H9 (cell line): ENCODE measurements around the gene KCTD16. TPM values are rescaled to one million over a fixed set of nuclear protein-coding genes. Genes with fewer than 3 reads are reported as not detected.

Experiments used
- DNase-seq: peaks from one replicate; pipeline ENCODE4 v3.0.0-alpha.2; 2017
- H2AFZ ChIP-seq: one replicate; pipeline ENCODE4 v1.6.1; 2013; ENCODE audit warnings: mild to moderate bottlenecking, low read length, control low read depth, moderate library complexity
- H2AK5ac ChIP-seq: 2 replicates; pipeline ENCODE4 v1.6.1; 2013; ENCODE audit warnings: low read length, control low read depth, mixed read lengths; ENCODE audit not compliant: insufficient read length
- H2BK120ac ChIP-seq: one replicate; pipeline ENCODE4 v1.6.1; 2013; ENCODE audit warnings: low read depth, mild to moderate bottlenecking, low read length, control low read depth, inconsistent platforms; ENCODE audit not compliant: poor library complexity, severe bottlenecking
- H2BK12ac ChIP-seq: 2 replicates; pipeline ENCODE4 v1.6.1; 2013; ENCODE audit warnings: low read length, control low read depth, mixed read lengths, low read depth; ENCODE audit not compliant: insufficient read length
- H2BK15ac ChIP-seq: 2 replicates; pipeline ENCODE4 v1.6.1; 2013; ENCODE audit warnings: low read depth, low read length, control low read depth
- H2BK20ac ChIP-seq: one replicate; pipeline ENCODE4 v1.6.1; 2013; ENCODE audit warnings: low read depth, mild to moderate bottlenecking, low read length, control low read depth, inconsistent platforms; ENCODE audit not compliant: poor library complexity, severe bottlenecking
- H2BK5ac ChIP-seq: 2 replicates; pipeline ENCODE4 v1.6.1; 2013; ENCODE audit warnings: low read length, control low read depth, mixed read lengths; ENCODE audit not compliant: insufficient read length
- H3K14ac ChIP-seq: 2 replicates; pipeline ENCODE4 v1.6.1; 2013; ENCODE audit warnings: low read length, control low read depth; ENCODE audit not compliant: insufficient read depth
- H3K18ac ChIP-seq: 2 replicates; pipeline ENCODE4 v1.6.1; 2013; ENCODE audit warnings: low read depth, mild to moderate bottlenecking, mixed read lengths, low read length, control low read depth; ENCODE audit not compliant: insufficient read length
- H3K23ac ChIP-seq: 2 replicates; pipeline ENCODE4 v1.6.1; 2013; ENCODE audit warnings: low read length, control low read depth, mixed read lengths, low read depth; ENCODE audit not compliant: insufficient read length
- H3K23me2 ChIP-seq: 2 replicates; pipeline ENCODE4 v1.6.1; 2013; ENCODE audit warnings: low read depth, mild to moderate bottlenecking, mixed read lengths, low read length, control low read depth; ENCODE audit not compliant: insufficient read length, poor library complexity, severe bottlenecking
- H3K27ac ChIP-seq: 2 replicates; pipeline ENCODE4 v1.5.1; 2013; ENCODE audit warnings: low read length, control low read depth, mixed read lengths, low read depth; ENCODE audit not compliant: insufficient read length
- H3K27me3 ChIP-seq: 2 replicates; pipeline ENCODE4 v1.6.1; 2013; ENCODE audit warnings: low read length, control low read depth, inconsistent platforms; ENCODE audit not compliant: insufficient read depth
- H3K4ac ChIP-seq: 2 replicates; pipeline ENCODE4 v1.6.1; 2013; ENCODE audit warnings: low read depth, mild to moderate bottlenecking, control low read depth, inconsistent platforms, low read length, moderate library complexity
- H3K4me1 ChIP-seq: 2 replicates; pipeline ENCODE4 v1.6.1; 2013; ENCODE audit warnings: low read length, control low read depth, inconsistent platforms; ENCODE audit not compliant: insufficient read depth
- H3K4me2 ChIP-seq: 2 replicates; pipeline ENCODE4 v1.6.1; 2013; ENCODE audit warnings: low read length, control low read depth, mixed read lengths; ENCODE audit not compliant: insufficient read length, insufficient read depth
- H3K56ac ChIP-seq: 2 replicates; pipeline ENCODE4 v1.6.1; 2013; ENCODE audit warnings: low read depth, mild to moderate bottlenecking, mixed read lengths, low read length, control low read depth; ENCODE audit not compliant: insufficient read length
- H3K79me1 ChIP-seq: 2 replicates; pipeline ENCODE4 v1.6.1; 2013; ENCODE audit warnings: low read depth, mild to moderate bottlenecking, moderate library complexity, low read length, control low read depth, inconsistent platforms; ENCODE audit not compliant: insufficient read depth, poor library complexity, severe bottlenecking
- H3K79me2 ChIP-seq: 2 replicates; pipeline ENCODE4 v1.6.1; 2013; ENCODE audit warnings: low read length, control low read depth, inconsistent platforms; ENCODE audit not compliant: insufficient read depth
- H3K9ac ChIP-seq: 2 replicates; pipeline ENCODE4 v1.6.1; 2013; ENCODE audit warnings: low read length, control low read depth, mixed read lengths; ENCODE audit not compliant: insufficient read length; ENCODE audit errors: extremely low read depth
- H3K9me3 ChIP-seq: one replicate; pipeline ENCODE4 v1.6.1; 2013; ENCODE audit warnings: low read depth, low read length, inconsistent platforms; ENCODE audit not compliant: control insufficient read depth
- H3T11ph ChIP-seq: one replicate; pipeline ENCODE4 v1.6.1; 2013; ENCODE audit warnings: mild to moderate bottlenecking, low read length, control low read depth, inconsistent platforms
- H4K20me1 ChIP-seq: one replicate; pipeline ENCODE4 v1.6.1; 2013; ENCODE audit not compliant: control insufficient read depth, insufficient read length, insufficient read depth
- H4K5ac ChIP-seq: 2 replicates; pipeline ENCODE4 v1.6.1; 2013; ENCODE audit warnings: low read depth, mild to moderate bottlenecking, mixed read lengths, low read length, control low read depth; ENCODE audit not compliant: insufficient read length
- H4K8ac ChIP-seq: replicated peaks from 2 replicates; pipeline ENCODE4 v1.6.1; 2013; ENCODE audit warnings: low read length, control low read depth, mixed read lengths, low read depth; ENCODE audit not compliant: insufficient read length
- H4K91ac ChIP-seq: 2 replicates; pipeline ENCODE4 v1.6.1; 2013; ENCODE audit warnings: low read depth, mild to moderate bottlenecking, moderate library complexity, mixed read lengths, low read length, control low read depth; ENCODE audit not compliant: insufficient read length
- H3K27ac Mint-ChIP-seq, 3 experiments: 2 replicates in 2 of 3; 3 replicates in 1 of 3; pipeline ENCODE4 v1.8.0; 2020 to 2021; ENCODE audit warnings: mixed read lengths in 3 of 3, mild to moderate bottlenecking in 1 of 3, moderate library complexity in 1 of 3
- H3K27me3 Mint-ChIP-seq: 2 replicates; pipeline ENCODE4 v1.8.0; 2021; ENCODE audit warnings: low read depth, mild to moderate bottlenecking, moderate library complexity, mixed read lengths
- H3K36me3 Mint-ChIP-seq, 3 experiments: 2 replicates in 2 of 3; 3 replicates in 1 of 3; pipeline ENCODE4 v1.8.0; 2020 to 2021; ENCODE audit warnings: low read depth in 3 of 3, mixed read lengths in 3 of 3; ENCODE audit not compliant: insufficient read depth in 1 of 3
- H3K4me1 Mint-ChIP-seq, 2 experiments: 2 replicates each; pipeline ENCODE4 v1.8.0; 2020; ENCODE audit warnings: mixed read lengths in 2 of 2
- H3K4me3 Mint-ChIP-seq, 2 experiments: 2 replicates in 1 of 2; 3 replicates in 1 of 2; pipeline ENCODE4 v1.8.0; 2020 to 2021; ENCODE audit warnings: mild to moderate bottlenecking in 2 of 2, mixed read lengths in 2 of 2, moderate library complexity in 1 of 2
- H3K9me3 Mint-ChIP-seq, 2 experiments: 2 replicates in 1 of 2; 3 replicates in 1 of 2; pipeline ENCODE4 v1.8.0; 2020; ENCODE audit warnings: mild to moderate bottlenecking in 2 of 2, mixed read lengths in 2 of 2, moderate library complexity in 1 of 2
- WGBS: extraction: QIAGEN DNeasy Blood & Tissue Kit; methylation state at CpG from one replicate; pipeline ENCODE4 v1.1.7; 2013; ENCODE audit warnings: missing lambda C conversion rate, low lambda C conversion rate, mixed read lengths; ENCODE audit not compliant: insufficient read length; ENCODE audit errors: extremely low coverage; 5-methylcytosine and 5-hydroxymethylcytosine counted together
- total RNA-seq: library from RNA; stranded (reverse); gene quantifications from 2 replicates; pipeline ENCODE4 v1.2.1, GENCODE V29; 2021
- TF ChIP-seq, protein P1 (sequence below): fragments of 200-600 bp; sonication (generic); conservative IDR thresholded peaks from 3 replicates; pipeline ENCODE4 v1.8.0; 2021; ENCODE audit warnings: antibody characterized with exemption, mild to moderate bottlenecking

KCTD16 gene
- total RNA-seq, 1 experiment from 2014 or later, result 0.09 TPM

DNA sequence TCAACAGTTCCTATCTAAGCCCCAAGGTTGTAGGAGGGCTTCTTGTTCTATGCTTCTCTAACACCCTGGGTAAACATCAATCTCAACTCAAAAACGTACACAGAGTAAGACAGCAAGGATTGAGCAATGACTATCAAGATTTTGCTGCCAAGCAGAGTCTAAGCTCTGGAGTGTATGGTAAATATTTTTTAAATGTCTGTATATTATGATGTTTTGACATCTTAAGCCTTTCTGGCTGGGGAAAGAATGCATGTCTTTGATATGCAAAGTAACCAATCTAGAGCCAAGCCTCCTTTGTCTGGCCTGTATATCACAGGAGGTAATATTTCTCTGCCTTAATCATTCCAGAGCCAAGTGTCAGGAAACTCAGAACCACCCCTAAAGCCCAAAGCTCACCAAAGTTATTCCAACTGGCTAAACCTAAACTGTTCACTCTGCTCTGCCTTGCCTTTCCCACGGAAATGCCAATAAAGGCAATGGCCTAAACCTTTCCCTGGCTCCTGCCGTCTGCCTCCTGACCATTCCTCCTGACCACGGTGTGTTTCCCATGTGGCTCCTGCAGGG, 45.4 kb upstream of the KCTD16 start:
- H3K27ac Mint-ChIP-seq, result no peak overlapping the region
- no peak overlapping the region for H3T11ph ChIP-seq

More for the DNA sequence above, 45.4 kb upstream of the KCTD16 start:
- H3K9me3 ChIP-seq, result no peaks in the 10 kb centered on the region
- H3K56ac ChIP-seq, result no peak overlapping the region
- no peaks in the 10 kb centered on the region for H3K27me3 ChIP-seq
- no peak overlapping the region for H4K91ac ChIP-seq
- H4K20me1 ChIP-seq, result no peaks in the 10 kb centered on the region
- H4K5ac ChIP-seq, result no peak overlapping the region
- WGBS, result no CpG with 5 or more reads among the region's 4 CpGs
- H2AFZ ChIP-seq, result no peak overlapping the region
- no peak overlapping the region for H3K4me2 ChIP-seq
- no peak overlapping the region for H2AK5ac ChIP-seq
- no peak overlapping the region for H3K14ac ChIP-seq
- no peak overlapping the region for H3K4ac ChIP-seq
- no peak overlapping the region for H2BK5ac ChIP-seq
- no peaks in the 10 kb centered on the region for H3K79me1 ChIP-seq
- H2BK120ac ChIP-seq, result no peak overlapping the region
- H3K27ac ChIP-seq, result no peak overlapping the region
- H3K36me3 Mint-ChIP-seq, result no peaks in the 10 kb centered on the region; a peak in 1 of 7 replicates
- H2BK20ac ChIP-seq, result no peak overlapping the region
- peaks cover 0 to 3% of the 10 kb centered on the region in 2 experiments; a peak in 3 of 5 replicates for H3K9me3 Mint-ChIP-seq
- H2BK15ac ChIP-seq, result no peak overlapping the region
- H3K23ac ChIP-seq, result no peak overlapping the region
- TF ChIP-seq, protein P1, sequence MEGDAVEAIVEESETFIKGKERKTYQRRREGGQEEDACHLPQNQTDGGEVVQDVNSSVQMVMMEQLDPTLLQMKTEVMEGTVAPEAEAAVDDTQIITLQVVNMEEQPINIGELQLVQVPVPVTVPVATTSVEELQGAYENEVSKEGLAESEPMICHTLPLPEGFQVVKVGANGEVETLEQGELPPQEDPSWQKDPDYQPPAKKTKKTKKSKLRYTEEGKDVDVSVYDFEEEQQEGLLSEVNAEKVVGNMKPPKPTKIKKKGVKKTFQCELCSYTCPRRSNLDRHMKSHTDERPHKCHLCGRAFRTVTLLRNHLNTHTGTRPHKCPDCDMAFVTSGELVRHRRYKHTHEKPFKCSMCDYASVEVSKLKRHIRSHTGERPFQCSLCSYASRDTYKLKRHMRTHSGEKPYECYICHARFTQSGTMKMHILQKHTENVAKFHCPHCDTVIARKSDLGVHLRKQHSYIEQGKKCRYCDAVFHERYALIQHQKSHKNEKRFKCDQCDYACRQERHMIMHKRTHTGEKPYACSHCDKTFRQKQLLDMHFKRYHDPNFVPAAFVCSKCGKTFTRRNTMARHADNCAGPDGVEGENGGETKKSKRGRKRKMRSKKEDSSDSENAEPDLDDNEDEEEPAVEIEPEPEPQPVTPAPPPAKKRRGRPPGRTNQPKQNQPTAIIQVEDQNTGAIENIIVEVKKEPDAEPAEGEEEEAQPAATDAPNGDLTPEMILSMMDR, result no peak
- H3K4me1 ChIP-seq, result peaks cover 3% of the 10 kb centered on the region; the same call in 1 of the 2 replicates
- no peak overlapping the region for H3K4me3 Mint-ChIP-seq
- H3K27me3 Mint-ChIP-seq, result no peaks in the 10 kb centered on the region
- no peaks in the 10 kb centered on the region for H3K79me2 ChIP-seq
- no peaks in the 10 kb centered on the region for H3K23me2 ChIP-seq
- DNase-seq, result no peak
- peaks cover 15 to 16% of the 10 kb centered on the region in 2 experiments for H3K4me1 Mint-ChIP-seq
- H4K8ac ChIP-seq, result no peak overlapping the region
- H3K18ac ChIP-seq, result no peak overlapping the region
- no peak overlapping the region for H2BK12ac ChIP-seq
- no peak overlapping the region for H3K9ac ChIP-seq
